ENCODE data around the gene DDX54.
A peak's percentile ranks its signal among the peaks of the same experiment; 100 is the strongest.

DDX54 gene

DNA sequence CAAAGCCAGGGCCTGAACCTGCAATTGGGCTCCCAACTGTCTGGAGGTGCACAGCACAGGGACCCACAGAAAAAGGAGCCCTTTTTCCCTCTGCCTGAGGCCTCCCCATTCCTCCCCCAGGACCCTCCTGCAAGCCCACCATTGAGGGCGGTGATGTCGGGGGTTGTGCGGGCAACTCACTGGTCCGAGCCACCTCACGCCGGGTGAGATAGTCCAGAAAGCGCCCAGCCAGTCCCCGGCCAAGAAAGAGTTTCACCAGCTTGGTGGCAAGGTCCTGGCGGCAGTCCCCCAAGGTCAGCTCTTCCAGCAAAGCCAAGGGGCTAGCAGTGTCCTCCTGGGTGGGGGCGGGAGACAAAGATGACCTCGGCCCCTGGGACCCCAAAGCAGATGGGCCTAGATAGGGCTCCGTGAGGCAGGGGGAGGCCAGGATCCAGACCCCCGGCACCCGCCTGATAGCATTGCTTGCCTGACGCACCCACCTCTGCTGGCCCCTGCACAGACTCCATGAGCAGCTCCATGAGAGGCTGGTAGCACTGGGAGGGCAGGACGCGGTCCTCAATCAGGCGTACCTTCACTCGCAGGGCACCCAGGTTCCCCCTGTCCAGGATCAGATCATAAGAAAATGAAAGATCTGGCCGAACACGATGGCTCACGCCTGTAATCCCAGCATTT lies 69.7 kb downstream of the DDX54 start:
- no peak for DNase-seq

DNA sequence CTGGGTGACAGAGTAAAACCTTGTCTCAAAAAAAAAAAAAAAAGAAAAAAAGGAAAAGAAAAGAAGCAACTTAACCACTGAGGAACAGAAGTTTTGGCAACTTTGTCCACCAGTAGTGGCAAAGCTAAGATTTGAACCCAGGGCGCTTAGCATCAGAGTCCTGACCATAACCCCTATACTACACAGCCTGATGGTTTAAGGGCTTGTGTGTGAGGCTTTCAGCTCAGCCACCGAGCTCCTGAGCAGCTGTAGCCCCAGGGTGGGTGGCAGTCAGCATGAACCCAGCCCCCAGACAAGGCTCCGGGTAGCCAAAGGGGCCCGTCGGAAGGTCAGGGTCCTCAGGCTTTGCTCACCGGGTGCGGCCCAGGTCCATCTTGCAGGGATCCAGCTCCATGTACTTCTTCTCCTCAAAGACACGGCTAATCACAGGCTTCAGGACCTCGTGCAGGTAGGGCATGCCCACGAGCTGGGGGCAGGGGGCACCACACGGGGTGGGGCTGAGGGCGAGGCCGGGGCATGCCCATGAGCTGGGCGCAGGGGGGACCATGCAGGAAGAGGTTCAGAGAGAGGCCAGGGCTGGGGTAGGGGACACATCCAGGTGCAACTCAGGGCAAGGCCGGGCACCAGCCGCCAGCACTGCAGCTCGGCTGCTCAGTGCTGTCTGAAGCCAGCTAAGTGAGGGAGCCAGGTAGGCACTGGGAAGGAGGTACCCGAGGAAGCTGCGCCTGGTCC lies 70.7 kb downstream of the DDX54 start:
- no peak for DNase-seq

DNA sequence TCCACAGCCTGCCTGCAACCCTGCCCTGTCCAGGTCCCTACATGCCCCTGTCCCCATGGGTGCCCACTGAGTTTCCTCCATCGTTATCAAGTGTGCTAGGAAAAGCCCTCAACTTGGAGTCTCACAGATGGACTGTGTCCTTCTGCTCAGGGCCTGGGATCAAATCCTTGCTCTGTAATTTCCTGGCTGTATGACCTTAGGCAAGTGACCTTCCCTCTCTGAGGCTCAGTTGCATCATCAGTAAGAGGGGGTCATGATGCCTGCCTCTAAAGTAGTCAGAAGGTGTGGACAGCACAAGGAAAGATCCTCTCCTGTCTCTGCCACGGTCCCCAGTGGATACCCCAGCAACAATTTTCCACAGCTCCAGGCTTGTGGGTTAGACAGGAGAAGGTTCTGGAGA lies 71.9 kb downstream of the DDX54 start:
- no peak for DNase-seq

DNA sequence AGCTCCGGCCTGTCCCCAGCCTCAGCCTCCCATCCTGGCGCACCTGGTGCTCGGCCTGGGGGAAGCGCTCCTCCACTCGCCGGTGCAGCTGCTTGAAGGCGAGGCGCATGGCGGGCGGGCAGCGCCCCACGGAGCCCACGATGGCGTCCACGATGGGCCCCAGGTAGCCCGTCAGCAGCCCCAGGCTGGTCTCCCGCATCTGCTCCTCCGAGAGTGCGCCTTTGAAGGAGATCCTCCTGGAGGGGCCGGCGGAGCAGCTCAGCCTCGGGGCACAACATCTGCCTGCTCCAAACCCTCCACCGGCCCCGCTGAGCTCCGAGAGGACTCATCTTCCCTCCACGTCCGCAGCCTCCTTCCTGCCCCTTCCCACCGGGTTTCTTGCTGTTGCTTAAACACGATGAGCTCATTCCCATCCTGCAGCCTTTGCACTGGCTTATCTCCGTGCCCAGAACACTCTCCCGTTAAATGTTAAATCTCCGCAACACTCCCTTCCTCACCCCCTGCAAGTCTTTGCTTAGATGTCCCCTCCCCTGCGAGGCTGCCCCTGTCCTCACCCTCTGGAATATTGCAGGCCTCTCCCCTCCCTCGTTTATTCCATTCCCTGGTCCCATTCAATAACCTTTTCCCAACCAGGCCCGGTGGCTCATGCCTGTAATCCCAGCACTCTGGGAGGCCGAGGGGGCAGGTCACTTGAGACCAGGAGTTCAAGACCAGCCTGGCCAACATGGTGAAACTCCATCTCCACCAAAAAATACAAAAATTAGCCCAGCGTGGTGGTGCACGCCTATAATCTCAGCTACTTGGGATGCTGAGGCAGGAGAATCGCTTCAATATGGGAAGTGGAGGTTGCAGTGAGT lies 73.0 kb downstream of the DDX54 start:
- DNase-seq = no peak

DNA sequence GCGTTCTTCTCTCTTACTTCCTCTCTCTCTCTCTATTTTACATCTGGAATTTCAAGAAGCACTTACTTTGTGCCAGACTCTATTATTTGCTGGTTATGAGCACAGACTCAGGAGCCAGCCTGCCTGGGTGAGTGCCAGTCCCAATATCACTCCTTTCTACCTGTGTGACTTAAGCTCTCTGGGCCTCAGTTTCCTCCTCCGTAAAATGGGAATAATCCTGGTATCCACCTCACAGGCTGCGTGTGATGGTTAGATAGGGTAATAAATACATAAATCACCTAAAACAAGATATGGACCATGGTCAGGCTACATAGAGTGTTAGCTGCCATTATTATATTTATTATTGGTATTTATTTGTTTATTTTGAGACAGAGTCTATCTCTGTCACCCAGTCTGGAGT lies 74.0 kb downstream of the DDX54 start:
- no peak for DNase-seq

DNA sequence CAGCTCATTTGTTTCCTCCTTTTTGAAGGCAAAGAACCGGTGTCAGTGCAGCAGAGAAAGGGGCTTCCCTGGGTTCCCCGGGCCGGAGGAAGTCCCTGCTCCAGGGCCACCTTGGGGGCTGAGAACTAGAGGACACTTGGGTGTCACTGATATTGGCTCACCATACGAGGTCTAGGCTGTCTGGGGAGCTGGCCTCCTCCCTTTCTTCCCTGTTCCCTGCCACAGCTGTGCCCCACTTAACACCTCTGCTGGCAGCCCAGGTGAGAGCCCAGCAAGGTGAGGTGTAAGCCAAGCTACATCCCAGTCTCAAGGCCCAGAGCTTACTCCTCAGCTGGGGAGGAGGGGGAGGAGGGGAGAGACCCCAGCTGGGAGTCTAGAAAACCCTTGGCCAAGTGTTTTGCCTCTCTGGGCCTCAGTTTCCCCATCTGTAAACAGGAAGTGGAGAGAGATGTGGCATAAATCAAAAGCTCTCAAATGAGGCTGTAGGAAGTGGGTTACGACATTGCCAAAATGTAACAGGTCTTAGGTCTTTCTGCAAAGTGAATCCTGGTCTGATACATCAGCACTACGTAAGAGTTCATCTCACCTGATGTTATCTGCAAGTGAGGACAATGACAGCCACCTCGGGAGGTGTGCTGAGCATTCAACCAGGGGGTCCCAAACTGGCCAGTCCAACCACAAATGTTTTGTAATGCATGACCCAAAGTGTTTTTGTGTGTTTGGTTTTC lies 75.2 kb downstream of the DDX54 start:
- no peak for DNase-seq

DNA sequence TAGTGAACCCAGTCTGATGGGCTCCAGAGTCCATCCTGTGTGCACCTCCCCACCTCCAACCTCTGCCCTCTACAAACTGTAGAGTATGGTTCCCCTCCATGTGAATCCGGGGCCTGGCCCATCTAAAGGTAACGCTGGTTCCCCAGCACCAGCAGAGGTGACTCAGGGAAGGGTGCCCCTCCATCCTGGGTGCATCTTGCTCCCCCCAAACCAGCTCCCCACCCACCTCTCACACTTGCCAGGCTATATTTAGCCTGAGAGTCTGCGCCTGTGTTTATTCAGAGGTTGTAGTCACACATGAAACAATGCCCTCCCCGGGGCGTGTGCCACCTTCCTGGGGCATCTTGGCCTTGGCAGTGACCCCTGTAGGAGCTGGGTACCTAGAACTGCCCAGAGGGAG lies 75.9 kb downstream of the DDX54 start:
- DNase-seq = no peak

DNA sequence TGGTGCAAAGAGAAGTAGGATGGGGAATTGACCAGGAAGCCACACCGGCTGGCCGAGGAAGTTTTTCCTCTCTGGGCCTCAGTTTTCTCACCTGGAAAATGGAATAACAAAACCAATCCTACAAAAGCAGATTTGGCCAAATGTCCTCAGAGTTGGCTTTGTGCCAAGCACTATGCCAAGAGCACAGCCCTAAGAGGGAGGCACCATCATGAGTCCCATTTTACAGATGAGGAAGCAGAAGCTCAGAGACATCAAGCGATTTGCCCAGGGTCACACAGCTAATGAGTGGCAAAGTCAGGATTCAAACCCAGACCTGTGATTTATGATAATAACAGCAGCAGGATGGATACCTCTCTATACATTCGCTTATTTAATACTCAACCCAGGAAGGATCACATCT lies 77.0 kb downstream of the DDX54 start:
- DNase-seq = peak; percentile 11
